HEK293 (cell line): Measurements from ENCODE around the gene DNHD1.

Experiments used
- CTCF ChIA-PET: fragments of 350-600 bp; formaldehyde crosslinking; extraction: SDS; loops from one replicate; lab custom pipeline; 2021; ENCODE audit warnings: antibody characterized with exemption; lab: Yijun Ruan, JAX
- POLR2A ChIA-PET: fragments of 300-600 bp; formaldehyde crosslinking; extraction: SDS; loops from one replicate; lab custom pipeline; 2020; ENCODE audit warnings: antibody characterized with exemption, inconsistent platforms; lab: Yijun Ruan, JAX
- H3K27ac ChIP-seq: fragments of 200-500 bp; sonication (Bioruptor generic); 2 replicates; pipeline ENCODE4 v1.5.1; 2014; ENCODE audit warnings: low read depth, low read length, control low read depth, inconsistent platforms; ENCODE audit errors: extremely low read depth
- H3K36me3 ChIP-seq, 2 experiments: fragments of 200-500 bp in 1 of 2; sonication (Bioruptor generic) in 1 of 2; 1 replicate in 1 of 2; 2 replicates in 1 of 2; pipeline ENCODE4 v1.5.1; 2014 to 2017; ENCODE audit warnings: inconsistent platforms in 2 of 2, low read length in 2 of 2; ENCODE audit not compliant: control insufficient read depth in 2 of 2, insufficient read depth in 1 of 2
- H3K4me1 ChIP-seq: fragments of 200-500 bp; sonication (Bioruptor generic); 2 replicates; pipeline ENCODE4 v1.5.1; 2014; ENCODE audit warnings: mild to moderate bottlenecking, low read length, inconsistent platforms; ENCODE audit not compliant: control insufficient read depth, insufficient read depth
- H3K4me3 ChIP-seq: 2 replicates; pipeline ENCODE4 v1.5.1; 2011; ENCODE audit warnings: low read depth, mild to moderate bottlenecking, control low read depth, low read length, moderate library complexity
- H3K9me3 ChIP-seq: fragments of 200-500 bp; sonication (Bioruptor generic); 2 replicates; pipeline ENCODE4 v1.5.1; 2014; ENCODE audit warnings: low read depth, low read length, inconsistent platforms; ENCODE audit not compliant: control insufficient read depth, insufficient read depth
- FEZF1 ChIP-seq: fragments of 450-650 bp; formaldehyde crosslinking; IDR thresholded peaks from 2 replicates; pipeline ENCODE4 v1.5.1; 2016; ENCODE audit warnings: missing biosample characterization, missing genetic modification characterization
- YY1 ChIP-seq: fragments of 450-650 bp; formaldehyde crosslinking; IDR thresholded peaks from 2 replicates; pipeline ENCODE4 v1.5.1; 2018; ENCODE audit warnings: missing biosample characterization, missing genetic modification characterization
- ZNF157 ChIP-seq: fragments of 450-650 bp; formaldehyde crosslinking; IDR thresholded peaks from 2 replicates; pipeline ENCODE4 v1.5.1; 2016; ENCODE audit warnings: missing biosample characterization, missing genetic modification characterization
- ZNF292 ChIP-seq: fragments of 450-650 bp; formaldehyde crosslinking; IDR thresholded peaks from 2 replicates; pipeline ENCODE4 v1.5.1; 2016; ENCODE audit warnings: low read depth, missing biosample characterization, missing genetic modification characterization, borderline replicate concordance
- ZNF391 ChIP-seq: fragments of 450-650 bp; formaldehyde crosslinking; IDR thresholded peaks from 2 replicates; pipeline ENCODE4 v1.5.1; 2016; ENCODE audit warnings: low read depth, missing biosample characterization, missing genetic modification characterization, borderline replicate concordance
- ZNF621 ChIP-seq: fragments of 450-650 bp; formaldehyde crosslinking; IDR thresholded peaks from 2 replicates; pipeline ENCODE4 v1.5.1; 2017; ENCODE audit warnings: missing biosample characterization, missing genetic modification characterization
- ZNF626 ChIP-seq: fragments of 450-650 bp; sonication (Bioruptor Pico); formaldehyde crosslinking; IDR thresholded peaks from 2 replicates; pipeline ENCODE4 v1.5.1; 2018; ENCODE audit warnings: missing biosample characterization, missing genetic modification characterization, inconsistent platforms
- ZNF654 ChIP-seq: fragments of 450-650 bp; formaldehyde crosslinking; IDR thresholded peaks from 2 replicates; pipeline ENCODE4 v1.5.1; 2016; ENCODE audit warnings: low read depth, missing biosample characterization, missing genetic modification characterization
- ZNF843 ChIP-seq: fragments of 450-650 bp; formaldehyde crosslinking; IDR thresholded peaks from 2 replicates; pipeline ENCODE4 v1.5.1; 2016; ENCODE audit warnings: missing biosample characterization, missing genetic modification characterization
- TF ChIP-seq, protein P1 (sequence below): fragments of 450-650 bp; formaldehyde crosslinking; IDR thresholded peaks from 2 replicates; pipeline ENCODE4 v1.5.1; 2016; ENCODE audit warnings: missing biosample characterization, missing genetic modification characterization
- TF ChIP-seq, protein P2 (sequence below): fragments of 450-650 bp; formaldehyde crosslinking; IDR thresholded peaks from 2 replicates; pipeline ENCODE4 v1.5.1; 2017; ENCODE audit warnings: missing biosample characterization, missing genetic modification characterization
- TF ChIP-seq, protein P3 (sequence below): fragments of 450-650 bp; formaldehyde crosslinking; IDR thresholded peaks from 2 replicates; pipeline ENCODE4 v1.5.1; 2016; ENCODE audit warnings: missing biosample characterization, missing genetic modification characterization
- TF ChIP-seq, protein P4 (sequence below): fragments of 450-650 bp; formaldehyde crosslinking; IDR thresholded peaks from 2 replicates; pipeline ENCODE4 v1.5.1; 2016; ENCODE audit warnings: missing biosample characterization, missing genetic modification characterization
- TF ChIP-seq, protein P5 (sequence below): fragments of 450-650 bp; formaldehyde crosslinking; IDR thresholded peaks from 2 replicates; pipeline ENCODE4 v1.5.1; 2016; ENCODE audit warnings: missing biosample characterization, missing genetic modification characterization
- TF ChIP-seq, protein P6 (sequence below): fragments of 450-650 bp; formaldehyde crosslinking; IDR thresholded peaks from 2 replicates; pipeline ENCODE4 v1.5.1; 2016; ENCODE audit warnings: missing biosample characterization, missing genetic modification characterization

The DNHD1 gene

DNA sequence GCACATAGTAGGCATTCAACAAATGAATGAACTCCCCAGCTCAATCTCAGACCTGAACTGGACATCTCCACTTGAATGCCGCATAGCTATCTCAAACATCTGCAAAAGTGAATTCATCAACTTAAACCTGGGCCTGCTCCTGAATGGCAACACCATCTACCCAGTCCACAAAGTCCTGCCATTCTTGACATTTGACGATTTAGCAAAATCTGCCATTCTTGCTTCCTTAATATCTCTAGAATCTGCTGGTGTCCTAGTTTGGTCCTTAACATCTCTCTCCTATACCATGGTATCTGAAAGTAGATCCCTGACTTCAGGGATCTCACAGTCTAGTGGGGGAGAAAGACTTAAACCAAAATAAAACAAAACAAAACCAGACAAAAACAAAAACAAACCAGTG lies 43.9 kb upstream of the DNHD1 start:
- H3K36me3 ChIP-seq: peaks cover 6 to 94% of the 10 kb centered on the region in 2 experiments; a peak in 1 of 3 replicates
- CTCF ChIA-PET: interaction anchor here (0.6 to 2.0 kb wide), 6 partner anchors 10 to 253 kb away, joined by 3 to 9 read pairs (median 4); no protein-coding TSS in a partner anchor

More for the DNA sequence above, 43.9 kb upstream of the DNHD1 start:
- no peak for TF ChIP-seq ZNF292 (tag by site-specific recombination)
- TF ChIP-seq ZNF843 (tag by site-specific recombination): no peak
- TF ChIP-seq, protein P1, sequence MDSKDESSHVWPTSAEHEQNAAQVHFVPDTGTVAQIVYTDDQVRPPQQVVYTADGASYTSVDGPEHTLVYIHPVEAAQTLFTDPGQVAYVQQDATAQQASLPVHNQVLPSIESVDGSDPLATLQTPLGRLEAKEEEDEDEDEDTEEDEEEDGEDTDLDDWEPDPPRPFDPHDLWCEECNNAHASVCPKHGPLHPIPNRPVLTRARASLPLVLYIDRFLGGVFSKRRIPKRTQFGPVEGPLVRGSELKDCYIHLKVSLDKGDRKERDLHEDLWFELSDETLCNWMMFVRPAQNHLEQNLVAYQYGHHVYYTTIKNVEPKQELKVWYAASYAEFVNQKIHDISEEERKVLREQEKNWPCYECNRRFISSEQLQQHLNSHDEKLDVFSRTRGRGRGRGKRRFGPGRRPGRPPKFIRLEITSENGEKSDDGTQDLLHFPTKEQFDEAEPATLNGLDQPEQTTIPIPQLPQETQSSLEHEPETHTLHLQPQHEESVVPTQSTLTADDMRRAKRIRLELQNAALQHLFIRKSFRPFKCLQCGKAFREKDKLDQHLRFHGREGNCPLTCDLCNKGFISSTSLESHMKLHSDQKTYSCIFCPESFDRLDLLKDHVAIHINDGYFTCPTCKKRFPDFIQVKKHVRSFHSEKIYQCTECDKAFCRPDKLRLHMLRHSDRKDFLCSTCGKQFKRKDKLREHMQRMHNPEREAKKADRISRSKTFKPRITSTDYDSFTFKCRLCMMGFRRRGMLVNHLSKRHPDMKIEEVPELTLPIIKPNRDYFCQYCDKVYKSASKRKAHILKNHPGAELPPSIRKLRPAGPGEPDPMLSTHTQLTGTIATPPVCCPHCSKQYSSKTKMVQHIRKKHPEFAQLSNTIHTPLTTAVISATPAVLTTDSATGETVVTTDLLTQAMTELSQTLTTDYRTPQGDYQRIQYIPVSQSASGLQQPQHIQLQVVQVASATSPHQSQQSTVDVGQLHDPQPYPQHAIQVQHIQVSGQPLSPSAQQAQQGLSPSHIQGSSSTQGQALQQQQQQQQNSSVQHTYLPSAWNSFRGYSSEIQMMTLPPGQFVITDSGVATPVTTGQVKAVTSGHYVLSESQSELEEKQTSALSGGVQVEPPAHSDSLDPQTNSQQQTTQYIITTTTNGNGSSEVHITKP (tag by site-specific recombination): no peak
- TF ChIP-seq, protein P2, sequence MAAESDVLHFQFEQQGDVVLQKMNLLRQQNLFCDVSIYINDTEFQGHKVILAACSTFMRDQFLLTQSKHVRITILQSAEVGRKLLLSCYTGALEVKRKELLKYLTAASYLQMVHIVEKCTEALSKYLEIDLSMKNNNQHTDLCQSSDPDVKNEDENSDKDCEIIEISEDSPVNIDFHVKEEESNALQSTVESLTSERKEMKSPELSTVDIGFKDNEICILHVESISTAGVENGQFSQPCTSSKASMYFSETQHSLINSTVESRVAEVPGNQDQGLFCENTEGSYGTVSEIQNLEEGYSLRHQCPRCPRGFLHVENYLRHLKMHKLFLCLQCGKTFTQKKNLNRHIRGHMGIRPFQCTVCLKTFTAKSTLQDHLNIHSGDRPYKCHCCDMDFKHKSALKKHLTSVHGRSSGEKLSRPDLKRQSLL (tag by site-specific recombination): no peak
- TF ChIP-seq, protein P3, sequence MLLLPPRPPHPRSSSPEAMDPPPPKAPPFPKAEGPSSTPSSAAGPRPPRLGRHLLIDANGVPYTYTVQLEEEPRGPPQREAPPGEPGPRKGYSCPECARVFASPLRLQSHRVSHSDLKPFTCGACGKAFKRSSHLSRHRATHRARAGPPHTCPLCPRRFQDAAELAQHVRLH (tag by site-specific recombination): no peak
- TF ChIP-seq ZNF391 (tag by site-specific recombination): no peak
- TF ChIP-seq ZNF654 (tag by site-specific recombination): no peak
- no peak for TF ChIP-seq FEZF1 (tag by site-specific recombination)
- no peak for TF ChIP-seq ZNF157 (tag by site-specific recombination)
- TF ChIP-seq ZNF621: no peak
- no peak for TF ChIP-seq ZNF626
- TF ChIP-seq, protein P4, sequence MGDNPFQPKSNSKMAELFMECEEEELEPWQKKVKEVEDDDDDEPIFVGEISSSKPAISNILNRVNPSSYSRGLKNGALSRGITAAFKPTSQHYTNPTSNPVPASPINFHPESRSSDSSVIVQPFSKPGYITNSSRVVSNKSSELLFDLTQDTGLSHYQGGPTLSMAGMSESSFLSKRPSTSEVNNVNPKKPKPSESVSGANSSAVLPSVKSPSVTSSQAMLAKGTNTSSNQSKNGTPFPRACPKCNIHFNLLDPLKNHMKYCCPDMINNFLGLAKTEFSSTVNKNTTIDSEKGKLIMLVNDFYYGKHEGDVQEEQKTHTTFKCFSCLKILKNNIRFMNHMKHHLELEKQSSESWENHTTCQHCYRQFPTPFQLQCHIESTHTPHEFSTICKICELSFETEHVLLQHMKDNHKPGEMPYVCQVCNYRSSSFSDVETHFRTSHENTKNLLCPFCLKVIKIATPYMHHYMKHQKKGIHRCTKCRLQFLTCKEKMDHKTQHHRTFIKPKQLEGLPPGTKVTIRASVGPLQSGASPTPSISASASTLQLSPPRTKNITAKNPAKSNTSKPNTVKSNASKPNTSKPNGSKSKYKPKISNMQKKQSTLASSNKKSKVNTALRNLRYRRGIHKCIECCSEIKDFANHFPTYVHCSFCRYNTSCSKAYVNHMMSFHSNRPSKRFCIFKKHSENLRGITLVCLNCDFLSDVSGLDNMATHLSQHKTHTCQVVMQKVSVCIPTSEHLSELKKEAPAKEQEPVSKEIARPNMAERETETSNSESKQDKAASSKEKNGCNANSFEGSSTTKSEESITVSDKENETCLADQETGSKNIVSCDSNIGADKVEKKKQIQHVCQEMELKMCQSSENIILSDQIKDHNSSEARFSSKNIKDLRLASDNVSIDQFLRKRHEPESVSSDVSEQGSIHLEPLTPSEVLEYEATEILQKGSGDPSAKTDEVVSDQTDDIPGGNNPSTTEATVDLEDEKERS (tag by site-specific recombination): no peak
- TF ChIP-seq, protein P5, sequence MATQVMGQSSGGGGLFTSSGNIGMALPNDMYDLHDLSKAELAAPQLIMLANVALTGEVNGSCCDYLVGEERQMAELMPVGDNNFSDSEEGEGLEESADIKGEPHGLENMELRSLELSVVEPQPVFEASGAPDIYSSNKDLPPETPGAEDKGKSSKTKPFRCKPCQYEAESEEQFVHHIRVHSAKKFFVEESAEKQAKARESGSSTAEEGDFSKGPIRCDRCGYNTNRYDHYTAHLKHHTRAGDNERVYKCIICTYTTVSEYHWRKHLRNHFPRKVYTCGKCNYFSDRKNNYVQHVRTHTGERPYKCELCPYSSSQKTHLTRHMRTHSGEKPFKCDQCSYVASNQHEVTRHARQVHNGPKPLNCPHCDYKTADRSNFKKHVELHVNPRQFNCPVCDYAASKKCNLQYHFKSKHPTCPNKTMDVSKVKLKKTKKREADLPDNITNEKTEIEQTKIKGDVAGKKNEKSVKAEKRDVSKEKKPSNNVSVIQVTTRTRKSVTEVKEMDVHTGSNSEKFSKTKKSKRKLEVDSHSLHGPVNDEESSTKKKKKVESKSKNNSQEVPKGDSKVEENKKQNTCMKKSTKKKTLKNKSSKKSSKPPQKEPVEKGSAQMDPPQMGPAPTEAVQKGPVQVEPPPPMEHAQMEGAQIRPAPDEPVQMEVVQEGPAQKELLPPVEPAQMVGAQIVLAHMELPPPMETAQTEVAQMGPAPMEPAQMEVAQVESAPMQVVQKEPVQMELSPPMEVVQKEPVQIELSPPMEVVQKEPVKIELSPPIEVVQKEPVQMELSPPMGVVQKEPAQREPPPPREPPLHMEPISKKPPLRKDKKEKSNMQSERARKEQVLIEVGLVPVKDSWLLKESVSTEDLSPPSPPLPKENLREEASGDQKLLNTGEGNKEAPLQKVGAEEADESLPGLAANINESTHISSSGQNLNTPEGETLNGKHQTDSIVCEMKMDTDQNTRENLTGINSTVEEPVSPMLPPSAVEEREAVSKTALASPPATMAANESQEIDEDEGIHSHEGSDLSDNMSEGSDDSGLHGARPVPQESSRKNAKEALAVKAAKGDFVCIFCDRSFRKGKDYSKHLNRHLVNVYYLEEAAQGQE (tag by site-specific recombination): no peak
- TF ChIP-seq YY1 (tag by site-specific recombination): no peak
- TF ChIP-seq, protein P6, sequence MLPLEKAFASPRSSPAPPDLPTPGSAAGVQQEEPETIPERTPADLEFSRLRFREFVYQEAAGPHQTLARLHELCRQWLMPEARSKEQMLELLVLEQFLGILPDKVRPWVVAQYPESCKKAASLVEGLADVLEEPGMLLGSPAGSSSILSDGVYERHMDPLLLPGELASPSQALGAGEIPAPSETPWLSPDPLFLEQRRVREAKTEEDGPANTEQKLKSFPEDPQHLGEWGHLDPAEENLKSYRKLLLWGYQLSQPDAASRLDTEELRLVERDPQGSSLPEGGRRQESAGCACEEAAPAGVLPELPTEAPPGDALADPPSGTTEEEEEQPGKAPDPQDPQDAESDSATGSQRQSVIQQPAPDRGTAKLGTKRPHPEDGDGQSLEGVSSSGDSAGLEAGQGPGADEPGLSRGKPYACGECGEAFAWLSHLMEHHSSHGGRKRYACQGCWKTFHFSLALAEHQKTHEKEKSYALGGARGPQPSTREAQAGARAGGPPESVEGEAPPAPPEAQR: no peak
- H3K4me3 ChIP-seq: no peak overlapping the region
- POLR2A ChIA-PET: no interaction called here
- H3K4me1 ChIP-seq: no peaks in the 10 kb centered on the region
- H3K27ac ChIP-seq: no peak overlapping the region
- H3K9me3 ChIP-seq: no peaks in the 10 kb centered on the region
